Thyroid gland (tissue), 4 donors: ENCODE results near the gene GADL1. TPM values are rescaled to one million over a fixed set of nuclear protein-coding genes. Genes with fewer than 3 reads are reported as not detected.

Experiments
- DNase-seq, 2 donors: peaks; one replicate each; pipeline ENCODE4 v3.0.0-alpha.2; 2019
- H3K27ac ChIP-seq, 3 donors: fragments of 200-600 bp; sonication (generic); 1 replicate in 2 of 3; 2 replicates in 1 of 3; pipeline ENCODE4 v1.5.1; 2016 to 2019; ENCODE audit warnings: mild to moderate bottlenecking in 1 of 3, moderate library complexity in 1 of 3
- H3K27me3 ChIP-seq: fragments of 200-600 bp; sonication (generic); one replicate; pipeline ENCODE4 v1.5.1; 2019
- H3K36me3 ChIP-seq, 2 donors: fragments of 200-600 bp; sonication (generic); one replicate each; pipeline ENCODE4 v1.5.1; 2016 to 2019
- H3K4me1 ChIP-seq, 2 donors: fragments of 200-600 bp; sonication (generic); one replicate each; pipeline ENCODE4 v1.5.1; 2017 to 2019
- H3K4me3 ChIP-seq, 3 donors: fragments of 200-600 bp; sonication (generic); replicated peaks in 1 of 3; 1 replicate in 2 of 3; 2 replicates in 1 of 3; pipeline ENCODE4 v1.5.1; 2016; ENCODE audit warnings: mild to moderate bottlenecking in 1 of 3
- H3K9me3 ChIP-seq: fragments of 200-600 bp; sonication (generic); one replicate; pipeline ENCODE4 v1.5.1; 2017
- POLR2A ChIP-seq, 2 donors: fragments of 450-650 bp; IDR thresholded peaks; one replicate each; pipeline ENCODE4 v1.6.1; 2017; ENCODE audit warnings: antibody characterized with exemption in 2 of 2, mild to moderate bottlenecking in 2 of 2, moderate library complexity in 1 of 2
- WGBS, 2 donors: methylation state at CpG; one replicate each; pipeline ENCODE4 v1.1.5; 2017; 5-methylcytosine and 5-hydroxymethylcytosine counted together
- intact Hi-C: fragments of 100-400 bp; cut with DNase I; formaldehyde crosslinking; loops from one replicate; pipeline ENCODE4 v1.15.1; 2023
- total RNA-seq, 4 donors: library from RNA; depleted of rRNA; stranded (reverse); fragments of >200 nt; gene quantifications; one replicate each; pipeline ENCODE4 v1.2.3, GENCODE V29; 2016
- TF ChIP-seq, protein P1 (sequence below), 6 experiments: fragments of 200-600 bp in 3 of 6; fragments of 450-650 bp in 3 of 6; sonication (generic) in 3 of 6; IDR thresholded peaks; one replicate each; pipeline ENCODE4 v1.5.1; 2016 to 2019; ENCODE audit warnings: antibody characterized with exemption in 6 of 6, mild to moderate bottlenecking in 2 of 6, inconsistent platforms in 1 of 6, moderate library complexity in 1 of 6

Gene GADL1
- total RNA-seq, 4 donors from 2014 or later = not detected

- no peaks in the 10 kb centered on the region for H3K4me1 ChIP-seq
- WGBS, 2 donors = 82 to 95% methylated on average over 2 of the region's 2 CpGs
- intact Hi-C loops = no loop called here
- no peak overlapping the region for H3K4me3 ChIP-seq
- no peak for DNase-seq
- H3K9me3 ChIP-seq = no peaks in the 10 kb centered on the region
- H3K27me3 ChIP-seq = no peaks in the 10 kb centered on the region
- no peak for TF ChIP-seq POLR2A (IDR thresholded peaks at IDR 0.05)
- TF ChIP-seq, protein P1, sequence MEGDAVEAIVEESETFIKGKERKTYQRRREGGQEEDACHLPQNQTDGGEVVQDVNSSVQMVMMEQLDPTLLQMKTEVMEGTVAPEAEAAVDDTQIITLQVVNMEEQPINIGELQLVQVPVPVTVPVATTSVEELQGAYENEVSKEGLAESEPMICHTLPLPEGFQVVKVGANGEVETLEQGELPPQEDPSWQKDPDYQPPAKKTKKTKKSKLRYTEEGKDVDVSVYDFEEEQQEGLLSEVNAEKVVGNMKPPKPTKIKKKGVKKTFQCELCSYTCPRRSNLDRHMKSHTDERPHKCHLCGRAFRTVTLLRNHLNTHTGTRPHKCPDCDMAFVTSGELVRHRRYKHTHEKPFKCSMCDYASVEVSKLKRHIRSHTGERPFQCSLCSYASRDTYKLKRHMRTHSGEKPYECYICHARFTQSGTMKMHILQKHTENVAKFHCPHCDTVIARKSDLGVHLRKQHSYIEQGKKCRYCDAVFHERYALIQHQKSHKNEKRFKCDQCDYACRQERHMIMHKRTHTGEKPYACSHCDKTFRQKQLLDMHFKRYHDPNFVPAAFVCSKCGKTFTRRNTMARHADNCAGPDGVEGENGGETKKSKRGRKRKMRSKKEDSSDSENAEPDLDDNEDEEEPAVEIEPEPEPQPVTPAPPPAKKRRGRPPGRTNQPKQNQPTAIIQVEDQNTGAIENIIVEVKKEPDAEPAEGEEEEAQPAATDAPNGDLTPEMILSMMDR (IDR thresholded peaks at IDR 0.05) = no peak
- H3K27ac ChIP-seq = no peak overlapping the region
- H3K36me3 ChIP-seq = no peaks in the 10 kb centered on the region
Observed at GRCh38 chr3:30886888-30887287, 7.6 kb downstream of the GADL1 start.

DNA sequence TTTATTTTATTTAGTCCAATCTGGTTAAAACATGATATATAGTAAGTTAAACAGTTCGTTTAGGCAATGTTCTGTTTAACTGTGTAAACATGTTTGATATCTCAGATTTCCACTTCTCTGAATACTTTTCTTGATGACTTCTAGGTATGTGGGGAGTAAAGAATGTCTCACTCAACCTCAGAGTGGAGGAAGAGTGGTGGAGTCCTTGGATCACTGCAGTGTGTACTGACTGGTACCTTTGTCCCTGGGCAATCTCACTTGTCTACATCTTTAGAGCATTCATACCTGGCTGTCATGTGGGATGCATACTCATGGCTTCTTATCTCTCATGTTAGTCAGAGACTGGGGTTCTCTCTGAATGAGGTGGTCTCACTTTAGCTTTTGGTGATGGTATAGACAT, 15.6 kb downstream of the GADL1 start:
- H3K9me3 ChIP-seq = no peaks in the 10 kb centered on the region
- no peak overlapping the region for H3K27ac ChIP-seq
- no peaks in the 10 kb centered on the region for H3K36me3 ChIP-seq
- TF ChIP-seq POLR2A (IDR thresholded peaks at IDR 0.05) = no peak
- TF ChIP-seq, protein P1 (IDR thresholded peaks at IDR 0.05) = no peak
- 58 to 76% methylated on average over 1 of the region's 1 CpG for WGBS, 2 donors
- no peak overlapping the region for H3K4me3 ChIP-seq
- H3K27me3 ChIP-seq = no peaks in the 10 kb centered on the region
- no peaks in the 10 kb centered on the region for H3K4me1 ChIP-seq
- intact Hi-C loops = no loop called here
- no peak for DNase-seq

- Histone ChIP-seq H3K4me3 (no peak overlapping the region), H3K27me3 (no peaks in the 10 kb centered on the region), H3K4me1 (no peaks in the 10 kb centered on the region), H3K27ac (no peak overlapping the region), H3K9me3 (no peaks in the 10 kb centered on the region), H3K36me3 (no peaks in the 10 kb centered on the region)
- intact Hi-C loops = no loop called here
- TF ChIP-seq, protein P1 (IDR thresholded peaks at IDR 0.05) = no peak
- no peak for TF ChIP-seq POLR2A (IDR thresholded peaks at IDR 0.05)
- 89 to 91% methylated on average over 5 of the region's 5 CpGs for WGBS, 2 donors
- no peak for DNase-seq
Observed at GRCh38 chr3:30875505-30875904, 19.0 kb downstream of the GADL1 start.

DNA sequence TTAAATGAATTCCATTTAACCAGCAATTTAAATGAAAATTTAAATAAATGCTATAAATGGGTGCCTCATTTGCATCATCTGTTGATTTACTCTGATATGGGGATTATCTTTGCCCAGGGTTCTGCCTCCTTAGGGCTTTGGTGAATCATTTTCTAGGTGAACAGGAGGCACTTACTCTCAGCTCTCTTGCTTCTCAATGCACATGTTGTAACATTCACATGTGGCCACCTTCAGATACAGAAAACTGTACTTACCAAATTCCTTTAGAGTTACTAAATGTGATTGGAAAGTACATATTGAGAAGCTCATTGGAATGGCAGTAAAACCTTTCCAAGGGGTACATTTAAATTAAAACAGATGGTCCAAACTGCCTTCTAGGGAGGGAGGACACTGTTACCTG, 20.8 kb downstream of the GADL1 start:
- Histone ChIP-seq H3K9me3 (no peaks in the 10 kb centered on the region), H3K4me3 (no peak overlapping the region), H3K36me3 (no peaks in the 10 kb centered on the region), H3K27ac (no peak overlapping the region), H3K27me3 (no peaks in the 10 kb centered on the region), H3K4me1 (no peaks in the 10 kb centered on the region)
- TF ChIP-seq POLR2A (IDR thresholded peaks at IDR 0.05) = no peak
- TF ChIP-seq, protein P1 (IDR thresholded peaks at IDR 0.05) = no peak
- intact Hi-C loops = no loop called here
- no peak for DNase-seq

DNA sequence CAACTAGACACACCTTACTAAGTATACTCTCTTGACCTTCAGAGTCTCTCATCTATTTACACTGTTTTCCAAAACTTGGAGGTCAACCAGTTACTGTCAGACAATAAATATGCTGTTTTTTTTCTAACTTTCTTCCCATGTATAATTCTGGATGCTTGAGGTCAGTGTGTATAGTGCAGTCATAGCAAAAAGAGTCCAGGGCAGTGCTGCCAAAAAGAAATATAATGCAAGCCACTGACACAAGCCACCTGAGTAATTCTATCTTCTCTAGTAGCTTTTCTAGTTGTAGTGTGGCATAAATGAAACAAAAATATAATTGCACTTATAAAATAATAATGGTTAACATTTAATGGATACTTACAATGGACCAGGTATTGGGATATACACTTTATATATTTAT, 21.6 kb downstream of the GADL1 start:
- intact Hi-C loops = no loop called here
- TF ChIP-seq POLR2A (IDR thresholded peaks at IDR 0.05) = no peak
- TF ChIP-seq, protein P1 (IDR thresholded peaks at IDR 0.05) = no peak
- no peaks in the 10 kb centered on the region for H3K27me3 ChIP-seq
- no peaks in the 10 kb centered on the region for H3K36me3 ChIP-seq
- H3K4me3 ChIP-seq = no peak overlapping the region
- H3K27ac ChIP-seq = no peak overlapping the region
- no peaks in the 10 kb centered on the region for H3K4me1 ChIP-seq
- no peak for DNase-seq
- no peaks in the 10 kb centered on the region for H3K9me3 ChIP-seq
